KMS-11 (cell line): Measurements from ENCODE around the gene ZNF76.
A peak's percentile ranks its signal among the peaks of the same experiment; 100 is the strongest.

Experiments
- H2AFZ ChIP-seq: fragments of 200-600 bp; sonication (generic); 2 replicates; pipeline ENCODE4 v1.6.1; 2016; ENCODE audit warnings: antibody characterized with exemption, mixed run types, low read depth
- H3K27ac ChIP-seq: fragments of 200-600 bp; sonication (generic); 2 replicates; pipeline ENCODE4 v1.6.1; 2016; ENCODE audit warnings: mild to moderate bottlenecking, mixed run types
- H3K27me3 ChIP-seq: fragments of 200-600 bp; sonication (generic); 2 replicates; pipeline ENCODE4 v1.6.1; 2017; ENCODE audit warnings: mild to moderate bottlenecking, low read depth, mixed run types, moderate library complexity; ENCODE audit not compliant: insufficient read depth
- H3K36me3 ChIP-seq: fragments of 200-600 bp; sonication (generic); 2 replicates; pipeline ENCODE4 v1.6.1; 2017; ENCODE audit warnings: mild to moderate bottlenecking, mixed run types; ENCODE audit not compliant: insufficient read depth
- H3K4me1 ChIP-seq: fragments of 200-600 bp; sonication (generic); 2 replicates; pipeline ENCODE4 v1.6.1; 2016; ENCODE audit warnings: mild to moderate bottlenecking, low read depth, mixed run types; ENCODE audit not compliant: poor library complexity, severe bottlenecking
- H3K4me2 ChIP-seq: fragments of 200-600 bp; sonication (generic); 2 replicates; pipeline ENCODE4 v1.7.0; 2016; ENCODE audit warnings: mild to moderate bottlenecking, mixed run types
- H3K4me3 ChIP-seq: fragments of 200-600 bp; sonication (generic); IDR thresholded peaks from 2 replicates; pipeline ENCODE4 v1.6.1; 2017; ENCODE audit warnings: low read depth, low read length, mixed read lengths; ENCODE audit not compliant: insufficient read depth
- H3K79me2 ChIP-seq: fragments of 200-600 bp; sonication (generic); 2 replicates; pipeline ENCODE4 v1.6.1; 2016; ENCODE audit warnings: low read depth, mixed run types; ENCODE audit not compliant: insufficient read depth
- H3K9ac ChIP-seq: fragments of 200-600 bp; sonication (generic); 2 replicates; pipeline ENCODE4 v1.6.1; 2016; ENCODE audit warnings: mild to moderate bottlenecking, mixed run types
- H4K20me1 ChIP-seq: fragments of 200-600 bp; sonication (generic); 2 replicates; pipeline ENCODE4 v1.6.1; 2016; ENCODE audit warnings: mild to moderate bottlenecking, mixed run types; ENCODE audit not compliant: insufficient read depth
- CTCF ChIP-seq: fragments of 200-600 bp; sonication (generic); conservative IDR thresholded peaks from 2 replicates; pipeline ENCODE4 v1.6.1; 2017; ENCODE audit warnings: low read depth, mild to moderate bottlenecking, antibody characterized with exemption, low read length, moderate library complexity, mixed read lengths

ZNF76 gene

GRCh38 chr6:35298625-35299140, 39.1 kb downstream of the ZNF76 start:
- Histone ChIP-seq H3K79me2 (peaks cover 44% of the 10 kb centered on the region), H3K4me3 (no peak overlapping the region), H4K20me1 (no peaks in the 10 kb centered on the region), H2AFZ (no peak overlapping the region), H3K4me1 (peaks cover 64% of the 10 kb centered on the region), H3K36me3 (no peaks in the 10 kb centered on the region), H3K27ac (peak overlapping the region; percentile 80; the same call in 1 of the 2 replicates), H3K27me3 (no peaks in the 10 kb centered on the region), H3K9ac (peak overlapping the region; percentile 75), H3K4me2 (peak overlapping the region; percentile 95)
- no peak for TF ChIP-seq CTCF

GRCh38 chr6:35299674-35300073, 40.1 kb downstream of the ZNF76 start:
- Histone ChIP-seq H3K4me3 (no peak overlapping the region), H3K4me2 (peak overlapping the region; percentile 95; the same call in 1 of the 2 replicates), H4K20me1 (no peaks in the 10 kb centered on the region), H3K27ac (0 out of 2 replicates have a peak overlapping the region, but pooled peaks have one; percentile 92), H3K36me3 (no peaks in the 10 kb centered on the region), H3K9ac (no peak overlapping the region), H2AFZ (no peak overlapping the region), H3K27me3 (no peaks in the 10 kb centered on the region), H3K4me1 (peaks cover 74% of the 10 kb centered on the region), H3K79me2 (peaks cover 54% of the 10 kb centered on the region)
- no peak for TF ChIP-seq CTCF

- Histone ChIP-seq H4K20me1 (no peaks in the 10 kb centered on the region), H3K27me3 (no peaks in the 10 kb centered on the region), H3K4me3 (no peak overlapping the region), H3K36me3 (no peaks in the 10 kb centered on the region), H3K4me1 (peaks cover 86% of the 10 kb centered on the region), H3K79me2 (peaks cover 59% of the 10 kb centered on the region), H3K9ac (no peak overlapping the region), H2AFZ (no peak overlapping the region), H3K4me2 (peak overlapping the region; percentile 95), H3K27ac (peak overlapping the region; percentile 92)
- no peak for TF ChIP-seq CTCF
These were observed 41.3 kb downstream of the ZNF76 start for GRCh38 chr6:35300848-35301247.

GRCh38 chr6:35302604-35303241, 43.2 kb downstream of the ZNF76 start:
- Histone ChIP-seq H3K27me3 (no peaks in the 10 kb centered on the region), H3K4me3 (no peak overlapping the region), H3K9ac (peak overlapping the region; percentile 61), H3K4me2 (peak overlapping the region; percentile 95), H4K20me1 (no peaks in the 10 kb centered on the region), H3K27ac (peak overlapping the region; percentile 92), H3K79me2 (peaks cover 59% of the 10 kb centered on the region), H3K36me3 (no peaks in the 10 kb centered on the region), H2AFZ (peak overlapping the region; percentile 17; the same call in 1 of the 2 replicates), H3K4me1 (peaks cover 74% of the 10 kb centered on the region)
- no peak for TF ChIP-seq CTCF
